GM19043 (cell line): ENCODE measurements around the gene MLLT3.

Experiments used
- ATAC-seq: cut with Tn5 transposase; IDR thresholded peaks from one replicate; pipeline ENCODE4 v1.9.1; 2021; ENCODE audit warnings: low read depth; ENCODE audit not compliant: unreplicated experiment

Gene MLLT3

GRCh38 chr9:20356403-20357036 lies 265.8 kb downstream of the MLLT3 start:
- ATAC-seq, result peak; percentile 67

GRCh38 chr9:20355022-20355421 lies 267.3 kb downstream of the MLLT3 start:
- no peak for ATAC-seq

- no peak for ATAC-seq
Observed at GRCh38 chr9:20353931-20354652, 268.2 kb downstream of the MLLT3 start.

GRCh38 chr9:20353524-20353923 lies 268.8 kb downstream of the MLLT3 start:
- no peak for ATAC-seq

- ATAC-seq, result no peak
Observed at GRCh38 chr9:20352591-20352990, 269.7 kb downstream of the MLLT3 start.

- no peak for ATAC-seq
Observed at GRCh38 chr9:20351715-20352114, 270.6 kb downstream of the MLLT3 start.

GRCh38 chr9:20349568-20349967 lies 272.7 kb downstream of the MLLT3 start:
- no peak for ATAC-seq

GRCh38 chr9:20343325-20343724 lies 279.0 kb downstream of the MLLT3 start:
- ATAC-seq, result no peak

- no peak for ATAC-seq
Observed at GRCh38 chr9:20340511-20340861, 281.8 kb downstream of the MLLT3 start.

GRCh38 chr9:20335668-20336332 lies 286.5 kb downstream of the MLLT3 start:
- ATAC-seq, result no peak

- ATAC-seq, result no peak
Observed at GRCh38 chr9:20333991-20334390, 288.3 kb downstream of the MLLT3 start.

GRCh38 chr9:20331095-20331685 lies 291.1 kb downstream of the MLLT3 start:
- ATAC-seq, result peak; percentile 83

GRCh38 chr9:20330688-20331087 lies 291.6 kb downstream of the MLLT3 start:
- no peak for ATAC-seq

GRCh38 chr9:20326516-20326915 lies 295.8 kb downstream of the MLLT3 start:
- ATAC-seq, result no peak

GRCh38 chr9:20325008-20325407 lies 297.3 kb downstream of the MLLT3 start:
- no peak for ATAC-seq

GRCh38 chr9:20322212-20322611 lies 300.1 kb downstream of the MLLT3 start:
- no peak for ATAC-seq

GRCh38 chr9:20321423-20322082 lies 300.7 kb downstream of the MLLT3 start:
- no peak for ATAC-seq

- no peak for ATAC-seq
Observed at GRCh38 chr9:20320921-20321320, 301.4 kb downstream of the MLLT3 start.

GRCh38 chr9:20319641-20320337 lies 302.5 kb downstream of the MLLT3 start:
- ATAC-seq, result no peak

- ATAC-seq, result no peak
Observed at GRCh38 chr9:20319241-20319640, 303.1 kb downstream of the MLLT3 start.
